HG03135 (cell line): ENCODE measurements around the gene WBP1L.
"Not testable (repeated sequence)": the region's sequence is repeated elsewhere in the genome, so short reads cannot be mapped to it uniquely, and the experiment has no call there.

Experiments
- ATAC-seq: cut with Tn5 transposase; IDR thresholded peaks from one replicate; pipeline ENCODE4 v1.9.1; 2021; ENCODE audit warnings: mild to moderate bottlenecking, moderate library complexity; ENCODE audit not compliant: unreplicated experiment

The WBP1L gene

DNA sequence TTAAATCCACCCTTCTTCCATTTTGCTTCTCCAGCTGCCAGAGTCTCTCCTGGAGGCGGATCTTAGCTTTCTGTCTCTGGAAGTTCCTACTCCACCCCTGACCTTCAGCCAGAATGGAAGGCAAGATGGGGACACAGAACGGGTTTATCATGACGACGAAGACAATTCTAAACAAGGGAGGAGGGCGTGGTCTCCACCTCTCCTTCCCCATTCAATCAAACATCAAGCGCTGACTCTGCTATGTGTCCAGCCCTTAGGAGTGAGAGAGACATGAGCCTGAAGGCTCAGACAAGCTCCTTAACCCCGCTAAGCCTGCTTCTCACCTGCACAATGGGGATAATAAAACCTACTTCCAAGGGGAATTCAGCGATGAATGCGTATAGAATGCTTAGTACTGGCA is 90.4 kb downstream of the WBP1L start:
- ATAC-seq, result no peak

- no peak for ATAC-seq
Measured at GRCh38 chr10:102835007-102835482, 91.3 kb downstream of the WBP1L start.

- no peak for ATAC-seq
Measured at GRCh38 chr10:102837230-102837721, 93.5 kb downstream of the WBP1L start, which contains the start of gene CYP17A1. CYP17A1 (minus strand) TSS chr10:102837413; CDS start chr10:102837361, 52 bp downstream.

DNA sequence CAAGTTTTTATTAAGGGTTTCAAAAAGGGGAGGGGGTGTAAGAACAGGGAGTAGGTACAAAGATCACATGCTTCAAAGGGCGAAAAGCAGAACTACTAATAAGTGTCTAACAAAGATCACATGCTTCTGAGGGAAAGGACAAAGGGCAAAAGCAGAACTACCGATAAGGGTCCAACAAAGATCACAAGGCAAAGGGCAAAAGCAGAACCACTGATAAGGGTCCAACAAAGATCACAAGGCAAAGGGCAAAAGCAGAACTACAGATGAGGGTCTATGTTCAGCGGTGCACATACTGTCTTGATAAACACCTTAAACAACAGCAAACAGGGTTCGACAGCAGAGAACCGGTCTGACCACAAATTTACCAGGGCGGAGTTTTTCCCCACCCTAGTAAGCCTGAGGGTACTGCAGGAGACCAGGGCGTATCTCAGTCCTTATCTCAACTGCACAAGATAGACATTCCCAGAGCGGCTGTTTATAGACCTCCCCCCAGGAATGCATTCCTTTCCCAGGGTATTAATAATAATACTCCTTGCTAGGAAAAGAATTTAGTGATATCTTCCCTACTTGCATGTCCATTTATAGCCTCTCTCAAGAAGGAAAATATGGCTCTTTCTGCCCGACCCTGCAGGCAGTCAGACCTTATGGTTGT is 94.7 kb downstream of the WBP1L start:
- ATAC-seq, result not testable (repeated sequence)

GRCh38 chr10:102841827-102842345 is 98.1 kb downstream of the WBP1L start:
- no peak for ATAC-seq

- not testable (repeated sequence) for ATAC-seq
Measured at GRCh38 chr10:102843139-102843538, 99.4 kb downstream of the WBP1L start.

DNA sequence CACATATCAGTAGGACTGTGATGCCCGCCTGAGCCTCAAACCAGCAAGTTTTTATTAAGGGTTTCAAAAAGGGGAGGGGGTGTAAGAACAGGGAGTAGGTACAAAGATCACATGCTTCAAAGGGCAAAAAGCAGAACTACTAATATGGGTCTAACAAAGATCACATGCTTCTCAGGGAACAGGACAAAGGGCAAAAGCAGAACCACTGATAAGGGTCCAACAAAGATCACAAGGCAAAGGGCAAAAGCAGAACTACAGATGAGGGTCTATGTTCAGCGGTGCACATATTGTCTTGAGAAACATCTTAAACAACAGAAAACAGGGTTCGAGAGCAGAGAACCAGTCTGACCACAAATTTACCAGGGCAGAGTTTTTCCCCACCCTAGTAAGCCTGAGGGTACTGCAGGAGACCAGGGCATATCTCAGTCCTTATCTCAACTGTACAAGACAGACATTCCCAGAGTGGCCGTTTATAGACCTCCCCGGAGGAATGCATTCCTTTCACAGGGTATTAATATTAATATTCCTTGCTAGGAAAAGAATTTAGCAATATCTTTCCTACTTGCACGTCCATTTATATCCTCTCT is 100.5 kb downstream of the WBP1L start:
- ATAC-seq, result not testable (repeated sequence)

GRCh38 chr10:102845352-102845902 is 101.7 kb downstream of the WBP1L start:
- no peak for ATAC-seq

- no peak for ATAC-seq
Measured at GRCh38 chr10:102850025-102850518, 106.3 kb downstream of the WBP1L start.

GRCh38 chr10:102853237-102853636 is 109.5 kb downstream of the WBP1L start:
- ATAC-seq, result not testable (repeated sequence)

DNA sequence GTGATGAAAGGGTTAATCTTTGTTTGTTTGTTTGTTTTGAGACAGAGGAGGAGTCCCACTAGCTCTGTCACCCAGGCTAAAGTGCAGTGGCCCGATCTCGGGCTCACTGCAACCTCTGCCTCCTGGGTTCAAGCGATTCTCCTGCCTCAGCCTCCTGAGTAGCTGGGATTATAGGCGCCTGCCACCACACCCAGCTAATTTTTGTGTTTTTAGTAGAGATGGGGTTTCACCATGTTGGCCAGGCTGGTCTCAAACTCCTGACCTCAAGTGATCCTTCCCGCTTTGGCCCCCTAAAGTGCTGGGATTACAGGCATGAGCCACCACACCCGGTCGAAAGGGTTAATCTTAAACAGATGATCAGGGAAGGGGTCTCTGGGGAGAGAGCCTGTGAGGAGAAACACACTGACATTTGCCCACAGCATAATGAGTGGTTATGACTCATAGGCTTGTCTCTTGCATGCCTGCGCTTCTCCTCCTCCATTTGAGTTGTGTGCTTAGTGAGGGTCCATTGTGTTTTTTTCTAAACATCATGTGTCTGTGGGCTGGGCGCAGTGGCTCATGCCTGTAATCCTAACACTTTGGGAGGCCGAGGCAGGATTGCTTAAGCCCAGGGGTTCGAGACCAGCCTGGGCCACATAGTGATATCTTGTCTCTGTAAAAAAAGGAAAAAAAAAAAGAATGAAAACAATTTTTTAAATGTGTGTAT is 112.1 kb downstream of the WBP1L start:
- ATAC-seq, result not testable (repeated sequence)

DNA sequence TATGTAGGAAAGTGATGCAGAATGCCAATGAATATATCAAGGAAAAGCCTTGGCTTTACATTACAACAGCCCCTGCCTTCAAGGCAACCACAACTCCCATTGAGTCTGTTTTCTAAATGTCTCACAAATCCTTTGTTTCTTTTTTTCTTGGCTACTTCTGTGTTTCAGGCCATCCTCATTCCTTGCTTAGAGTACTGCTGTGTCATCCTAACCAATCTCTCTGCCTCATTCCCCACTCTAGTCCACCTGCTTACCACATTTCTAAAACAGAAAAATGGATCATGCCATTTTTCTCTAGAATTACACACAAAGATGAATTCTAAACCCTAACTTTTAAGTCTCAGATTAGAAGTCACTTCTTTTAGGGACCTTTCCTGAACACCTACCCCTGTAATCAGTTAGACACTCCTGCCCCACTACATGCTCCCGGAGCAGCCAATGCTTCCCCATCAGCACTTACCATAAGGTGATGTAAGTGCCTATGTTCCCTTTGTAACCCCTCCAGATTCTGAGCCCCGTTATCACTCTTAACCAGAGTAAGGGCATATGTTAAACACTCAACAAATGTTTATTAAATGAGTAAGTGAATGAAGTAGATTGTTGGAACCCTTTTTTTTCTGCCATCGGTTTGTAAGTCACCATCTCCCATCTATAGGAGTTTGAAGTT is 113.1 kb downstream of the WBP1L start:
- ATAC-seq, result no peak

GRCh38 chr10:102859911-102860310 is 116.2 kb downstream of the WBP1L start:
- ATAC-seq, result no peak

GRCh38 chr10:102863660-102864059 is 119.9 kb downstream of the WBP1L start:
- ATAC-seq, result no peak

DNA sequence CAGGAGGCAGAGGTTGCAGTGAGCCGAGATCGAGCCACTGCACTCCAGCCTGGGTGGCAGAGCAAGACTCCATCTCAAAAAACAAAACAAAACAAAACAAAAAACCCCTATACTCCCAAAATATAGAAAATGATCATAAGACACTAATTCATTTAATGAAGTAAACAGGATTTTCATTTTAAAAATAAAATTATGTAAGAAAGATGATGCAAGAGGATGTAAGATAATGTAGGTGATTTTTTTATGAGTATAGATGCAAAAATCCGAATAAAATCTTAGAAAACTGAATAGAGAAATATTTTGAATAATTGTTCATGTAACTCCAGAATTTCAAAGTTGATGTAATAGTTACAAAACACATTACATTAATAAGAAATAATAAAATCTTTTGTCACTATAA is 121.9 kb downstream of the WBP1L start:
- ATAC-seq, result no peak
